Heart left ventricle (tissue), 16 donors: ENCODE measurements around the gene ANK2. TPM values are rescaled to one million over a fixed set of nuclear protein-coding genes. Genes with fewer than 3 reads are reported as not detected.

ENCODE experiments used
- ATAC-seq, 4 donors: fragments of 200-7000 bp; cut with Tn5 transposase; one replicate each; pipeline ENCODE4 v1.9.1; 2020 to 2022; ENCODE audit warnings: moderate library complexity in 4 of 4, mild to moderate bottlenecking in 3 of 4, moderate number of reproducible peaks in 1 of 4
- DNase-seq, 5 donors: peaks; one replicate each; pipeline ENCODE4 v3.0.0-alpha.2; 2020
- H3K27ac ChIP-seq, 12 donors: fragments of 200-600 bp; sonication (generic) in 4 of 12; one replicate each; pipeline versions ENCODE4 v1.5.0 to v1.8.0; 2016 to 2022; ENCODE audit warnings: mild to moderate bottlenecking in 2 of 12
- H3K27me3 ChIP-seq, 9 donors: fragments of 200-600 bp; sonication (generic) in 2 of 9; one replicate each; pipeline versions ENCODE4 v1.5.1 to v1.8.0; 2016 to 2022; ENCODE audit warnings: mild to moderate bottlenecking in 3 of 9
- H3K36me3 ChIP-seq, 9 donors: fragments of 200-600 bp; sonication (generic) in 2 of 9; one replicate each; pipeline versions ENCODE4 v1.5.0 to v1.8.0; 2018 to 2022; ENCODE audit warnings: mild to moderate bottlenecking in 2 of 9
- H3K4me1 ChIP-seq, 12 donors: fragments of 200-600 bp; sonication (generic) in 4 of 12; one replicate each; pipeline versions ENCODE4 v1.5.0 to v1.8.0; 2016 to 2022; ENCODE audit warnings: mild to moderate bottlenecking in 3 of 12
- H3K4me3 ChIP-seq, 12 donors: fragments of 200-600 bp; sonication (generic) in 4 of 12; one replicate each; pipeline versions ENCODE4 v1.5.0 to v1.8.0; 2017 to 2022; ENCODE audit warnings: mild to moderate bottlenecking in 9 of 12, moderate library complexity in 4 of 12
- H3K9me3 ChIP-seq, 12 donors: fragments of 200-600 bp; sonication (generic) in 4 of 12; one replicate each; pipeline versions ENCODE4 v1.5.0 to v1.8.0; 2016 to 2022; ENCODE audit warnings: mild to moderate bottlenecking in 1 of 12
- CTCF ChIP-seq, 12 donors: fragments of 200-600 bp; sonication (generic) in 4 of 12; IDR thresholded peaks; one replicate each; pipeline versions ENCODE4 v1.5.0 to v1.8.0; 2018 to 2022; ENCODE audit warnings: antibody characterized with exemption in 12 of 12, mild to moderate bottlenecking in 5 of 12
- POLR2A ChIP-seq, 2 donors: fragments of 450-650 bp; IDR thresholded peaks; one replicate each; pipeline ENCODE4 v1.6.1; 2017; ENCODE audit warnings: antibody characterized with exemption in 2 of 2, mild to moderate bottlenecking in 2 of 2, moderate library complexity in 2 of 2
- WGBS, 4 donors: extraction: QIAGEN DNeasy Blood & Tissue Kit in 2 of 4; methylation state at CpG; one replicate each; pipeline versions ENCODE4 v1.1.5 to v1.1.7; 2013 to 2018; 5-methylcytosine and 5-hydroxymethylcytosine counted together
- intact Hi-C, 10 donors: fragments of 100-400 bp; cut with DNase I; formaldehyde crosslinking; loops; one replicate each; pipeline versions ENCODE4 v1.11.1 to v1.14.2; 2022
- polyA plus RNA-seq, 2 donors: library from polyadenylated mRNA; stranded (reverse); fragments of 200-250 nt; gene quantifications; one replicate each; pipeline ENCODE4 v1.2.3, GENCODE V29; 2013
- total RNA-seq, 9 donors: library from RNA; depleted of rRNA in 2 of 9; stranded (reverse); fragments of >200 nt in 2 of 9; fragmentation: NEBNext Ultra II Directional in 3 of 9; extraction: Animal tissue kit (Norgen Biotek cat#: 25700) in 3 of 9; gene quantifications; one replicate each; pipeline versions ENCODE4 v1.1.0 to v1.2.4, GENCODE V29; 2016 to 2023
- donor health status: ischemic (EF 13 %, LVEDD 7.1; RV severe dilation, severe dysfunction).
- donor health status: healthy with polysubstance abuse.
- donor health status: DM: no; HTN: yes; CAD: no.
- donor health status: DM: no; HTN: no; CAD: no.
- donor health status: ischemic (EF 25% LVEDD 6.9; RV normal size, moderate dysfunction).
- donor health status: ischemic (EF 25% LVEDD 5.7; RV mildly dilated, moderate dysfunction).
- donor health status: healthy.
- donor health status: DM: yes; HTN: yes; CAD: no.
- donor health status: ischemic (EF 35%, LVEDD 5.7; RV mildly dilated, moderate dysfunction).
- donor health status: nonischemic (EF 11% LVEDD 7.7; RV severe dilation, severe dysfunction).
- donor health status: DM: yes; HTN: yes; CAD: no.
- donor health status: PGD.
- donor health status: ischemic (EF 29% LVEDD 5.4; RV normal size, mild dysfunction).
- donor health status: nonischemic (EF 23%, LVEDD 6.1; RV moderate dilation, normal function).

The ANK2 gene
- total and polyA plus RNA-seq, 11 donors = 30.7 to 351 (median 267) TPM

GRCh38 chr4:113328514-113328913 is 279.1 kb downstream of the ANK2 start:
- Histone ChIP-seq H3K4me3 (no peak overlapping the region), H3K27ac (no peak overlapping the region), H3K9me3 (no peaks in the 10 kb centered on the region), H3K27me3 (no peaks in the 10 kb centered on the region), H3K4me1 (peaks cover 0 to 3% (median 0%) of the 10 kb centered on the region in 12 donors), H3K36me3 (peaks cover 0 to 50% (median 14%) of the 10 kb centered on the region in 9 donors)
- DNase-seq = no peak
- TF ChIP-seq CTCF (IDR thresholded peaks at IDR 0.05) (peak in 9 of 12 donors; percentile 9 to 47 (median 34)), POLR2A (IDR thresholded peaks at IDR 0.05) (no peak)
- peak in 2 of 4 donors; percentile 55 to 62 for ATAC-seq
- intact Hi-C loops = no loop called here
- WGBS, 4 donors = 94 to 96% (median 96%) methylated on average over 3 of the region's 3 CpGs

- Histone ChIP-seq H3K27me3 (no peaks in the 10 kb centered on the region), H3K4me1 (no peaks in the 10 kb centered on the region), H3K9me3 (no peaks in the 10 kb centered on the region), H3K27ac (no peak overlapping the region), H3K36me3 (peaks cover 0 to 56% (median 14%) of the 10 kb centered on the region in 9 donors), H3K4me3 (no peak overlapping the region)
- no peak for TF ChIP-seq CTCF (IDR thresholded peaks at IDR 0.05)
- TF ChIP-seq POLR2A (IDR thresholded peaks at IDR 0.05) = no peak
- intact Hi-C loops = no loop called here
- WGBS, 4 donors = 92 to 96% (median 95%) methylated on average over 12 of the region's 12 CpGs
- DNase-seq (no peak), ATAC-seq (no peak)
Measured at GRCh38 chr4:113330200-113330599, 280.7 kb downstream of the ANK2 start.

DNA sequence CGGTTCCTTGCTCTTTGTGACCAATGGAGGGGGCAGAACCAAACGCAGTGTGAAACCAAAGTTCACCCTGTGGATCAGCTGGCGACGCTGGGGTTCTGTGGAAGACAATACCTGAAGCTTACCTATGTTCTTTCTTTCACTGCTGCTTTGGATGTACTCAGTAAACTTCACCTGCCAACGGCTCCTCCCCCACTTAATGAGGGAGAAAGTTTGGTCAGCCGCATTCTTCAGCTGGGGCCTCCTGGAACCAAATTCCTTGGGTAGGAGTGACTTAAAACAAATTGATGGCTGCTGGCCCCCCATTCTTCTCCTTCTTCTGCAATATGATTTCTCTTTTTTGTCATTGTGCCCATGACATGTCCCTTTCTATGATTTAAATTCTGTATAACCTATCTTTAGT is 282.4 kb downstream of the ANK2 start:
- Histone ChIP-seq H3K4me3 (no peak overlapping the region), H3K27me3 (no peaks in the 10 kb centered on the region), H3K27ac (no peak overlapping the region), H3K36me3 (peaks cover 0 to 71% (median 24%) of the 10 kb centered on the region in 9 donors), H3K9me3 (no peaks in the 10 kb centered on the region), H3K4me1 (no peaks in the 10 kb centered on the region)
- no peak for ATAC-seq
- intact Hi-C loops = no loop called here
- TF ChIP-seq CTCF (IDR thresholded peaks at IDR 0.05) (no peak), POLR2A (IDR thresholded peaks at IDR 0.05) (no peak)
- no peak for DNase-seq
- WGBS, 4 donors = 91 to 95% (median 94%) methylated on average over 6 of the region's 6 CpGs

- DNase-seq (no peak), ATAC-seq (no peak)
- intact Hi-C loops = no loop called here
- no peak for TF ChIP-seq CTCF (IDR thresholded peaks at IDR 0.05)
- TF ChIP-seq POLR2A (IDR thresholded peaks at IDR 0.05) = no peak
- Histone ChIP-seq H3K4me3 (no peak overlapping the region), H3K36me3 (peaks cover 0 to 80% (median 24%) of the 10 kb centered on the region in 9 donors), H3K4me1 (no peaks in the 10 kb centered on the region), H3K27me3 (no peaks in the 10 kb centered on the region), H3K27ac (no peak overlapping the region), H3K9me3 (no peaks in the 10 kb centered on the region)
- 92 to 94% (median 94%) methylated on average over 5 of the region's 5 CpGs for WGBS, 4 donors
Measured at GRCh38 chr4:113332701-113333100, 283.2 kb downstream of the ANK2 start.
